ENCODE results near the gene DNAH14.
"Not testable (repeated sequence)": the region's sequence is repeated elsewhere in the genome, so short reads cannot be mapped to it uniquely, and the experiment has no call there.

The DNAH14 gene

DNA sequence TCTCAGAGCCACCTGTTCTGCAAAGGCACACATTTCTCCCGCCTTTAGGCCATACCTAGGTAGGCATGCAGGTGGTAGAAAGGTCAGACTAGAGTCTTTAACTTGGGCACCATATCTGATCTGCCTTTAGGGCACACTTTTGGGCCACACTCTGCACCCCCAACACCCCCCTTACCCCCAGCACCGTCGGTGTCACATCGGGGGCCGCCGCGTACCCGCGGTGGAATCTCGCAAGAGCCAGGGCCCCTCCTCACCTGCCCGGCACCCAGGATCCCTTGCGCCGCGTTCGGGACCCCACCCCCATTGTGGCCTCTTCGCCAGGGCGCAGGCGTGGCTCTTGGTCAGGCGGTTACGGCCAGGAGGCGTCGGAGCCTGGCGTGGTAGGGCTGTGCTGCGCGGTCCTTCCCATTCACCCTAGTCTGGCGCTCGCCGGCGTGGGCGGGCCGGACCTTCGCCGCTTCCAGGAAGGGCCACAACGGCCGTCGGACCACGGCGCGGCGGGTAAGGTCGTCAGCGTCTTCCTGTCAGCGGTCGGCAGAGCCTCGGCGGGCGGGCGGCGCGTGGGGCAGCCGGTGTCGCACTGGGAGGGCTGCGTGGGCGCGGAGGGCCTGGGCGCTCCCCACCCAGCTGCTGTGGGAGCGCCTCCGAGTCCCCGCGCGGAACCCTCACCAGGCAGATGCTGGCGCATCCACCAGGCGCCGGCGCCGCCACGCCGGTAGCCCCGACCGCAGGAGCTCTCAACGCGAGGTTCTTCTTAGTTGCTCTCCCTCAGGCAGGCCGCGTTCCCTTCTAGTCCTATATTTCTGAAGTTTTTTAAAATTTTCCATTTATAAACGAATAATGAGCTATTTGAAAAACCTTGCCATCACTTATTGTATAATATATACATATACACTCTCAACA lies at the start of gene DNAH14:
Gene DNAH14 (plus strand): TSS at position 341 of the 903 bp plus-strand sequence. CDS start 23,028 bp downstream, outside the sequence.
- Histone ChIP-seq H3K9ac (no peak within 1 kb of the TSS), H3K36me3 (ENCODE audit: control insufficient read depth, insufficient read depth, low read length) (no peaks in the 10 kb centered on the region), H3K9me3 (ENCODE audit: control insufficient read depth, low read length) (no peaks in the 10 kb centered on the region), H3K79me2 (no peaks in the 10 kb centered on the region), H2AFZ (peak within 1 kb of the TSS; percentile 60), H3K4me3 (ENCODE audit: low read depth, low read length) (peak within 1 kb of the TSS; percentile 66), H3K27ac (no peak within 1 kb of the TSS), H3K4me2 (ENCODE audit: low read length) (peak within 1 kb of the TSS; percentile 81), H3K4me1 (no peaks in the 10 kb centered on the region), H3K27me3 (ENCODE audit: control insufficient read depth, insufficient read depth, low read length) (no peaks in the 10 kb centered on the region)
- TF ChIP-seq, protein P1, sequence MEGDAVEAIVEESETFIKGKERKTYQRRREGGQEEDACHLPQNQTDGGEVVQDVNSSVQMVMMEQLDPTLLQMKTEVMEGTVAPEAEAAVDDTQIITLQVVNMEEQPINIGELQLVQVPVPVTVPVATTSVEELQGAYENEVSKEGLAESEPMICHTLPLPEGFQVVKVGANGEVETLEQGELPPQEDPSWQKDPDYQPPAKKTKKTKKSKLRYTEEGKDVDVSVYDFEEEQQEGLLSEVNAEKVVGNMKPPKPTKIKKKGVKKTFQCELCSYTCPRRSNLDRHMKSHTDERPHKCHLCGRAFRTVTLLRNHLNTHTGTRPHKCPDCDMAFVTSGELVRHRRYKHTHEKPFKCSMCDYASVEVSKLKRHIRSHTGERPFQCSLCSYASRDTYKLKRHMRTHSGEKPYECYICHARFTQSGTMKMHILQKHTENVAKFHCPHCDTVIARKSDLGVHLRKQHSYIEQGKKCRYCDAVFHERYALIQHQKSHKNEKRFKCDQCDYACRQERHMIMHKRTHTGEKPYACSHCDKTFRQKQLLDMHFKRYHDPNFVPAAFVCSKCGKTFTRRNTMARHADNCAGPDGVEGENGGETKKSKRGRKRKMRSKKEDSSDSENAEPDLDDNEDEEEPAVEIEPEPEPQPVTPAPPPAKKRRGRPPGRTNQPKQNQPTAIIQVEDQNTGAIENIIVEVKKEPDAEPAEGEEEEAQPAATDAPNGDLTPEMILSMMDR (IDR thresholded peaks at IDR 0.05), result no peak

DNA sequence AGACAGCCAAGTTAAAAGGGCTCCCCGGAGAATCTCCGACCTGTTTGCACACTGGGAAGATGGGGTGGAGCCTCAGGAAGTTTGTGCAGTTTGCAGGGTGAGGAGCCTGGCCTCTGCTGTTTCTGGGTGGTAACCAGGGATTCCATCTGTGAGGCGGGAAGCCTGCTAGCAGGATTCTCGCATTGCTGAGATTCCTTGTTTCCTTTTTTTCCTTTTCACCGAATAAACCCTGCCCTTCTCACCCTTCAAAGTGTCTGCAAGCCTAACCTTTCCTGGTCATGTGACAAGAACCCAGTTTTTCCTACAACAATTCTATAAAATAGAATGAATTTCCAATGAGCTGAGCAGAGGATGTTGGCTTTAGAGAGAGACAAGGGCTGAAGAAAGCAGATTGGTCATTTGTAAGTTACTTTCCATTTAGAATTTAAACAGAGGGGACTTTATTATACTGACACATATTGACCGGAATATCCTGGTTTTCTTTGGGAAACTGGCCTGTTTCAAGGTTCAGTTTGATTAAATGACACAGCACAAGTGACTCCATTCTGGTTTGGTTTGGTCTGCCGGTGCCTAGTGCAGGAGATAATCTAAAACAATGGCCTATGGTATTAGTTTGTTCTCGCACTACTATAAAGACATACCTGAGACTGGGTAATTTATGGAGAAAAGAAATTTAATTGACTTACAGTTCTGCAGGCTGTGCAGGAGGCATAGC lies 48.7 kb upstream of the DNAH14 start:
- no peak overlapping the region for H3K4me2 ChIP-seq (ENCODE audit: low read length)
- no peak overlapping the region for H2AFZ ChIP-seq
- no peaks in the 10 kb centered on the region for H3K36me3 ChIP-seq (ENCODE audit: control insufficient read depth, insufficient read depth, low read length)
- no peaks in the 10 kb centered on the region for H3K9me3 ChIP-seq (ENCODE audit: control insufficient read depth, low read length)
- no peak overlapping the region for H3K4me3 ChIP-seq (ENCODE audit: low read depth, low read length)
- H3K27ac ChIP-seq, result no peak overlapping the region
- H3K9ac ChIP-seq, result no peak overlapping the region
- no peaks in the 10 kb centered on the region for H3K27me3 ChIP-seq (ENCODE audit: control insufficient read depth, insufficient read depth, low read length)
- TF ChIP-seq, protein P1 (IDR thresholded peaks at IDR 0.05), result no peak
- H3K79me2 ChIP-seq, result no peaks in the 10 kb centered on the region
- H3K4me1 ChIP-seq, result peaks cover 5% of the 10 kb centered on the region

- H3K4me1 ChIP-seq; H3K9ac ChIP-seq; H3K4me3 ChIP-seq (ENCODE audit: low read depth, low read length); H3K79me2 ChIP-seq; H2AFZ ChIP-seq; H3K36me3 ChIP-seq (ENCODE audit: control insufficient read depth, insufficient read depth, low read length); H3K9me3 ChIP-seq (ENCODE audit: control insufficient read depth, low read length); H3K27me3 ChIP-seq (ENCODE audit: control insufficient read depth, insufficient read depth, low read length); H3K27ac ChIP-seq; H3K4me2 ChIP-seq (ENCODE audit: low read length): not testable (repeated sequence)
Observed at GRCh38 chr1:224881308-224881692, 48.2 kb upstream of the DNAH14 start.

DNA sequence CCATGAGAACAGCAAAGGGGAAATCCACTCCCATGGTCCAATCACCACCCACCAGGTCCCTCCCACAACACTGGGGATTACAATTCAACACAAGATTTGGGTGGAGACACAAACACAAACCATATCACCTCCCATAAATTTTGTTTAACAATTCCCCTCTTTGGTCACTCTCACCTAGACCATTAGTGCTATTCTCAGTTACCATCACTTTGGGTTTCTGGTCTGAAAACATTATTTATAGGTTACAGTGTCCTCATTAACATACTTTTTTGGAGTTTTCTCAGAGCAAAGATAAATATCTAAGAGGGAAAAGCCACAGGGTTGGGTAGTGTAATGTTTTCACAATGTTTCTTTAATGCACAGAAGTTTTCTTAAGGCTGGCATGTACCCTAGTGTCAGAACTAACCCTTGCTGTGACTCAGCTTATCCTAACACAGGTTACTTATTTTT lies 47.7 kb upstream of the DNAH14 start:
- H3K36me3 ChIP-seq (ENCODE audit: control insufficient read depth, insufficient read depth, low read length), result no peaks in the 10 kb centered on the region
- no peaks in the 10 kb centered on the region for H3K9me3 ChIP-seq (ENCODE audit: control insufficient read depth, low read length)
- no peak overlapping the region for H3K4me3 ChIP-seq (ENCODE audit: low read depth, low read length)
- H3K27ac ChIP-seq, result no peak overlapping the region
- no peak overlapping the region for H2AFZ ChIP-seq
- no peaks in the 10 kb centered on the region for H3K79me2 ChIP-seq
- no peak overlapping the region for H3K9ac ChIP-seq
- H3K4me1 ChIP-seq, result peaks cover 5% of the 10 kb centered on the region
- no peaks in the 10 kb centered on the region for H3K27me3 ChIP-seq (ENCODE audit: control insufficient read depth, insufficient read depth, low read length)
- no peak overlapping the region for H3K4me2 ChIP-seq (ENCODE audit: low read length)
- TF ChIP-seq, protein P1 (IDR thresholded peaks at IDR 0.05), result no peak

DNA sequence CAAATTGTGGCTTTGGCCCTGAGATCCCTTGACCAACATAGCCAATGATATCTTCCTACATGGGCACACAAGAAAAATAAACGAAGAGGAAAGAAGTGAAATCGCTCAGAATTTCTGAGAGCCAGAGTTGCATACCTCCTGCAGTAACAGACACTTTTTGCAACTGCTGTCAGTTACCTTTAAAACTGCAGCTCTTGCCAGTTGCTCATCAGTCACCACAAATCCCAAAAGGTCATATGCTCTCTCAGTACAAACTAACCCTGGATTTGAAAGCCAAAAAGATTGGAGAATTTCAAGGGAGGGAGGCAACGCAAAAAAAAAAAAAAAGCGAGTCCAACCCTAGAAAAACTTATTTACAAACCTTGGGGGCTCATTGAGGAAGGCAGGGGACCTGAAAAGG lies 47.2 kb upstream of the DNAH14 start:
- Histone ChIP-seq H3K4me3 (ENCODE audit: low read depth, low read length) (no peak overlapping the region), H3K36me3 (ENCODE audit: control insufficient read depth, insufficient read depth, low read length) (no peaks in the 10 kb centered on the region), H2AFZ (no peak overlapping the region), H3K4me2 (ENCODE audit: low read length) (no peak overlapping the region), H3K4me1 (peaks cover 5% of the 10 kb centered on the region), H3K27ac (no peak overlapping the region), H3K27me3 (ENCODE audit: control insufficient read depth, insufficient read depth, low read length) (no peaks in the 10 kb centered on the region), H3K9ac (no peak overlapping the region), H3K9me3 (ENCODE audit: control insufficient read depth, low read length) (no peaks in the 10 kb centered on the region), H3K79me2 (no peaks in the 10 kb centered on the region)
- TF ChIP-seq, protein P1 (IDR thresholded peaks at IDR 0.05), result no peak
